Rectal smooth muscle tissue (tissue), 1 donor: Measurements from ENCODE around the gene WDR59.
"Not testable (repeated sequence)": the region's sequence is repeated elsewhere in the genome, so short reads cannot be mapped to it uniquely, and the experiment has no call there.

Experiments used
- H3K27ac ChIP-seq: one replicate; pipeline ENCODE4 v1.7.0; 2013; ENCODE audit warnings: low read depth, low read length, inconsistent platforms
- H3K27me3 ChIP-seq: one replicate; pipeline ENCODE4 v1.7.0; 2013; ENCODE audit warnings: low read length; ENCODE audit not compliant: control insufficient read depth, insufficient read depth
- H3K36me3 ChIP-seq: one replicate; pipeline ENCODE4 v1.7.0; 2013; ENCODE audit warnings: low read length; ENCODE audit not compliant: control insufficient read depth, insufficient read depth
- H3K4me1 ChIP-seq: one replicate; pipeline ENCODE4 v1.7.0; 2013; ENCODE audit warnings: low read length; ENCODE audit not compliant: control insufficient read depth, insufficient read depth
- H3K4me3 ChIP-seq: one replicate; pipeline ENCODE4 v1.7.0; 2013; ENCODE audit warnings: low read length
- H3K9ac ChIP-seq: one replicate; pipeline ENCODE4 v1.7.0; 2013; ENCODE audit warnings: low read length

Gene WDR59

DNA sequence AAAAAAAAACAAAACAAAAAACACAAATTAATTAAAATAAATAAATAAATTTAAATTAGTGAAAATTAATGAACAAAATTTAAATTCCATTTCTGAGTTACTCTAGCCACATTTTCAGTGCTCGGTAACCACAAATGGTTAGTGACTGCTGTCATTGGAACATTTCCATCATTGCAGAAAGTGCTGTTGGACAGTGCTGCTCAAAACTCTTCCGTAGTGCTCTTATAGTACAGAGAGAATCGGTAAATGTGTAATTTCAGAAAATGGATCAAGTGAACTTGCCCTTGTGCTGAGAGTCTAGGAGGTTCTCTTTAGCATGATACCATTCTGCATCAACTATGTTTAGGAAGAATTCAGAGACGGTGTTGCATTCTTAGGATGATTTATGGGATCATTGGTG lies 37.6 kb upstream of the WDR59 start:
- Histone ChIP-seq H3K9ac (no peak overlapping the region), H3K4me1 (peaks cover 6% of the 10 kb centered on the region), H3K4me3 (no peak overlapping the region), H3K27me3 (no peaks in the 10 kb centered on the region), H3K27ac (no peak overlapping the region), H3K36me3 (no peaks in the 10 kb centered on the region)

DNA sequence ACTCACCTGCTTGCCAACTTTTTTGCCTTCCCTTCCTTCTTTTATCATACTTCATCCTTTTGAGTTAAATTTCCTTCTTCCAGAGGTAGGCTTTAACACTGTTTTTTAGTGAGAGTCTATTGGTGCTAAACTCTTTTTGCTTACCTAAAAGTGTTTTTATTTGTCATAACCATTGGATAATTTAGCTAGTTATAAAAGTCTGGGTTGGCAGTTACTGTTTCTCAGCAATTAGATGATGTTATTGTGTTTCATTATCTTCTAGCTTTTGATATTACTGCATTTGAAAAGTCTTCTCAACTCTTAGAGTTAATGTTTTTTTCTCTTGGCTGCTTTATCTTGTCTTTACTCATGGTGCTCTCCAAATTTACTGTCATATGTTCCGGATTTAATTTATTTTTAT lies 36.5 kb upstream of the WDR59 start:
- Histone ChIP-seq H3K9ac (no peak overlapping the region), H3K36me3 (no peaks in the 10 kb centered on the region), H3K27me3 (no peaks in the 10 kb centered on the region), H3K4me3 (no peak overlapping the region), H3K4me1 (peaks cover 11% of the 10 kb centered on the region), H3K27ac (no peak overlapping the region)

DNA sequence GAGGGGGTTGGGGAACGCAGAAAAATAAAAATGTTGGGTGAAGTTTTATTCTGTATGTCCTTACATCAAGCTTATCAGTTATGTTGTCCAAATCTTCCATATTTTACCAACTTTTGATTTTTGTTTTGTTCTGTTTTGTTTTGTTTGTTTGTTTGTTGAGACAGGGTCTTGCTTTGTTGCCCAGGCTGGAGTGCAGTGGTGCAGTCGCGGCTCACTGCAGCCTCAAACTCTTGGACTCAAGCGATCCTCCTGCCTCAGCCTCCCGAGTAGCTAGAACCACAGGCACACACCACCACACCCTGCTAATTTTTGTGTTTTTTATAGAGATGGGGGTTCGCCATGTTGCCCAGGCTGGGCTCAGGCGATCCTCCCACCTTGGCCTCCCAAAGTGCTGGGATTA lies 34.7 kb upstream of the WDR59 start:
- H3K36me3 ChIP-seq = no peaks in the 10 kb centered on the region
- peaks cover 6% of the 10 kb centered on the region for H3K4me1 ChIP-seq
- no peaks in the 10 kb centered on the region for H3K27me3 ChIP-seq
- no peak overlapping the region for H3K9ac ChIP-seq
- no peak overlapping the region for H3K4me3 ChIP-seq
- H3K27ac ChIP-seq = no peak overlapping the region

DNA sequence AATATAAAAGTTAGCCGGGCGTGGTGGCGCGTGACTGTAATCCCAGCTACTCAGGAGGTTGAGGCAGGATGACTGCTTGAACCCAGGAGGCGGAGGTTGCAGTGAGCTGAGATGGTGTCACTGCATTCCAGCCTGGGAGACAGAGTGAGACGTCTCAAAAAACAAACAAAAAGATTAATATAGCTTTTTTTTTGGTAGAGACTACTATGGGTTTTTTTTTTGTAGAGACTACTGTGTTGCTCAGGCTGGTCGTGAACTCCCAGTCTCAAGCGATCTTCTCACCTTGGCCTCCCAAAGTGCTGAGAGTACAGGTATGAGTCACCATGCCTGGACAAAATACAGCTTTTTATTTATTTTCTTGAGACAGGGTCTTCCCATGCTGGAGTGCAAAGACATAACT lies 34.1 kb upstream of the WDR59 start:
- Histone ChIP-seq H3K27ac (no peak overlapping the region), H3K27me3 (no peaks in the 10 kb centered on the region), H3K36me3 (no peaks in the 10 kb centered on the region), H3K4me3 (no peak overlapping the region), H3K4me1 (peaks cover 6% of the 10 kb centered on the region), H3K9ac (no peak overlapping the region)

DNA sequence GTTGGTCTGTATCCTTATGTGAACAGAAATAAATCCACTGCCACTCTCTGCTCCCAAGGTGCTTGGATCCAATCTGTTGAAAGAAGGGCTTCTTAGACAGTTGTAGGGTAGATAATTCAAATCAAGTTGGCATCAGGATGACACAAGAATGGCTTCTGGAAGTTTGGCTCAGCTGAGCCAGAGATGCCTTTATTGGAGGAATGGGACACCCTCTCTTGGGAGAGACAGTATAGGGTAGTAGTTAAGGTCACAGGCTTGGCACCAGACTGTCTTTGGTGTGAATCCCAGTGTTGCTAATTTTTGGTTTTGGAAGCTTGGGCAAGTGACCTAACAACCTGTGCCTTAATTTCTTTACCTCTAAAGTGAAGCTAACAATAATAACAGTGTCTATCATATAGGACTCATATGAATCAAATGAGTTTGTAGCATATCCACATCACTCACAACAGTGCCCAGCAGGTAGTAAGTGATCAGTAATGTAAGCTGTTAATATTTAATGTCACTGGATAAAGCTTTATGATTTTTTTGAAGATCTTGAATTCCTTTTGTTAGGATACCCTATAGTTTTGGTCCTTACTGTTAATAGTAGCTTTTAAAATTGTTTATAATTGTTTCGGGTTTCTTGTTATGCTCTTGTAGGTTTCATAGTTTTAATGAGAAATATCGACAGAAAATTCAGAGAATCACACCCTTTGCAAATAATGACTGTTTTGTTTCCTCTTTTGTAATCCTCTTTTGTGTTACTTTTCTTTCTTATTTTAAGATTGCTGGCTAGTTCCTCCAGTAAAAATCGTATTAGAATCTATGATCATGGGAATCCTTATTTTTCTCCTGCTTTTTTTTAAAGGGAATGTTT lies 33.0 kb upstream of the WDR59 start:
- no peaks in the 10 kb centered on the region for H3K27me3 ChIP-seq
- H3K36me3 ChIP-seq = no peaks in the 10 kb centered on the region
- H3K9ac ChIP-seq = no peak overlapping the region
- H3K4me1 ChIP-seq = peaks cover 6% of the 10 kb centered on the region
- no peak overlapping the region for H3K27ac ChIP-seq
- H3K4me3 ChIP-seq = no peak overlapping the region

DNA sequence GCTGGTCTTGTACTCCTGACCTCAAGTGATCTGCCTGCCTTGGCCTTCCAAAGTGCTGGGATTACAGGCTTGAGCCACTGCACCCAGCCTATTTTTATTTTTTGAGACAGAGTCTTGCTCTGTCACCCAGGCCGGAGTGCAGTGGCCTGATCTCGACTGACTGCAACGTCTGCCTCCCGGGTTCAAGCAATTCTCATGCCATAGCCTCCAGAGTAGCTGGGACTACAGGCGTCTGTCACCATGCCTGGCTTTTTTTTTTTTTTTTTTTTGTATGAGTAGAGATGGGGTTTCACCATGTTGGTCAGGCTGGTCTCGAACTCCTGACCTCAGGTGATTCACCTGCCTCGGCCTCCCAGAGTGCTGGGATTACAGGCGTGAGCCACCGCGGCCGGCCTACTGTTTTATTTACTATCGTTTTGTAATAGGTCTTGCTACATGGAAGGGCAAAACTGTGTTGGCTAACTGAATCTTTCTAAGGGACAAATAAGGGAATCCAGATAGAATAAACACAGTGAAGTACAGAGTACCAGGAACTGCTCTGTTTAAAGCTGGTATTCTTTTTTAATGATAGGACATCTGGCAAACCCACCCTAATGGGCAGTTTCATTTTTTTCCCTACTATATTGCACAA lies 31.6 kb upstream of the WDR59 start:
- peaks cover 17% of the 10 kb centered on the region for H3K4me1 ChIP-seq
- not testable (repeated sequence) for H3K27me3 ChIP-seq, H3K36me3 ChIP-seq, H3K4me3 ChIP-seq, H3K9ac ChIP-seq, H3K27ac ChIP-seq

DNA sequence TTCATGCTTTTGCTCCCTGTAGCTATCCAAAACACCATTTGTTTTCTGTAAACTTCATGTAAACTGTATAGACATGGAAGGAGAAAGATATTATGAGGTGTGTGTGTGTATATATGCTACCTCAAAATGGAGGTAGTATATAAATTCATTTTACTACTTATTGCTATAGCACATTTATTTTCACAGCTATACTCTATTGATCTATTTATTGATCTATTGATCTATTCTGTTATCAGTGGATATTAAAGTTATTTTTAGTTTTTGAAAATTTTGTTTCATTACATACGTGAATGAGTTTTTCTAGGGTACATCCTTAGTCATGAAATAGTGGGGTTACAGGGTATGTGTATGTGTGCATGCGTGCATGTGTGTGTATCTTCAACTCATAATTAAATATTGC lies 29.4 kb upstream of the WDR59 start:
- no peaks in the 10 kb centered on the region for H3K36me3 ChIP-seq
- no peak overlapping the region for H3K4me3 ChIP-seq
- no peak overlapping the region for H3K9ac ChIP-seq
- H3K27ac ChIP-seq = no peak overlapping the region
- H3K4me1 ChIP-seq = peaks cover 22% of the 10 kb centered on the region
- no peaks in the 10 kb centered on the region for H3K27me3 ChIP-seq

DNA sequence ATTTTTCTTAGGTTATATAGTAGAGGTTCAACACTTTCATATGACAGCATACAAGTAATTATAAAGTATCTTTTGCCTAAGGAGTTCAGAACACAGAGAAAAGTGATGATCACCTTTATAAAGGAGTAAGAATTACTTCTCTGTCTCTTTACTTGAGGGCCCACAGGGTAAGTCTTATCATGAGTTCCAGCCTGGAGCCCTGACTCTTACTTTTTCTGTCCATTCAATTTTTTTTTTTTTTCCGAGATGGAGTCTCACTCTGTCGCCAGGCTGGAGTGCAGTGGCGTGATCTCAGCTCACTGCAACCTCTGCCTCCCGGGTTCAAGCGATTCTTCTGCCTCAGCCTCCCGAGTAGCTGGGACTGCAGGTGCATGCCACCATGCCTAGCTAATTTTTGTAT lies 28.2 kb upstream of the WDR59 start:
- H3K9ac ChIP-seq, H3K4me3 ChIP-seq, H3K36me3 ChIP-seq, H3K27me3 ChIP-seq: not testable (repeated sequence)
- Histone ChIP-seq H3K27ac (peak overlapping the region; percentile 78), H3K4me1 (peaks cover 22% of the 10 kb centered on the region)

DNA sequence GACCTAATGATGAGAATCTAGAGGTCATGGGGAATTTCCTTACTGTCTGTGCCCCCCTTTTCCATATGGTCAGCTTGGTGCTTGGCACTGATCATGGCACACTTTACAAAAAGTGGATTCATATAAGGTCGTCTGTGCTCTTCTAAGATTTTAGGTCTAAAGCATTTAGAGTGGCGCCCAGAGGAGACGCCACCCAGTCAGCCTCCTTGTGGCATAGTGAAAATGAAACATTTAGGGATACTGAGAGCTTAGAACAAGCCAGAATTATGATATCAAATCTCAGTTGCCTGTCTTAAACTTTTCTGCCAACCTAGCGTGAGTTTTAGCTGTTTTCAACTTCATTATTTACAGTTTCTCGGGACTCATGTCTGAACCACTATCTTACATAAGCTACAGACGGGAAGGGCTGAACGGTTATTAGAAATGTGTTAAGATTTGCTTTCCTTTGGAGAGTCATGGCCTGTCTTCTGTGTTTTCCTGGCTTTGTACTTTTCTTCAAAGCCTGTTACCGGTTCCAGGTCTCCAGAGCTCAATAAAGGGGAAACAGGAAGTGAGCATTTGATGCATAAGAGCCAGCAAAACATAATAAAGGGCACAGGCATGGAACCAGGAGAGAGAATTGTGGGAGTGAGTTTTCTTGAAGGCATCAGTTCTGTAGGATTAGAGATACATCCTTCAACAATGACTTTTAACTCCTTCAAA lies 27.6 kb upstream of the WDR59 start:
- Histone ChIP-seq H3K4me3 (no peak overlapping the region), H3K36me3 (no peaks in the 10 kb centered on the region), H3K27me3 (no peaks in the 10 kb centered on the region), H3K4me1 (peaks cover 20% of the 10 kb centered on the region), H3K27ac (peak overlapping the region; percentile 78), H3K9ac (no peak overlapping the region)

DNA sequence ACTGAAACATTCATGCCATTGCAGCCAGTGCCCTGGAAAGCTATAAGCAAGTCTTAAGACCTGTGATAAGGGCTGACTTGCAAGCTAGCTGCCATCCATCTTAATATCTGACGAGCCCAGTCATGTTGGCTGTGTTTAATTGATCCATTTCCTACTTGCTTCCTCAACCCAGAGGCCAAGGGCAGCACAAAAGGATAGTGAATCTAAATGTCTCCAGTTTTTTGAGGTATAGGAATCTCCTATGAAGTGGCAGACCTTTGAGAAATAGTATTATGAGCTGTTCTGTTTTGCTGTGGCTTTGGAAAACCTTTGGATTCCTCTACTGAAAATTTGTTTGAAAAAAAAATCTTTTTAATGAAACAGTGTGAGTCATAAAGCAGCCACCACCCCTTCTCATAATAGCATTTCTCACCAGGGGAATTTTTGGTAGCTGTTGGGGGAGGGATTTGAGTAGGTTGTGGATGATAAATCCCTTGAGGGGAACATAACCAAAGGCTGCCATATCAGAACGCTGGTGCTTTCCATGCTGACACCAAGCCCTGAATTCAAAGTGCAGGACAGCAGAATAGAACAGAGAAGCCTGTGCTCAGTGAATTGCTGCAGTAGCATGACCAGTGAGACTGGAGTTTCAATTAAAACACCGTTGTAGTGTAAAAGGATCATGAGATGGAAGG lies 26.8 kb upstream of the WDR59 start:
- H3K9ac ChIP-seq = no peak overlapping the region
- H3K36me3 ChIP-seq = no peaks in the 10 kb centered on the region
- H3K4me1 ChIP-seq = peaks cover 16% of the 10 kb centered on the region
- peak overlapping the region; percentile 5 for H3K4me3 ChIP-seq
- H3K27ac ChIP-seq = peak overlapping the region; percentile 78
- no peaks in the 10 kb centered on the region for H3K27me3 ChIP-seq

DNA sequence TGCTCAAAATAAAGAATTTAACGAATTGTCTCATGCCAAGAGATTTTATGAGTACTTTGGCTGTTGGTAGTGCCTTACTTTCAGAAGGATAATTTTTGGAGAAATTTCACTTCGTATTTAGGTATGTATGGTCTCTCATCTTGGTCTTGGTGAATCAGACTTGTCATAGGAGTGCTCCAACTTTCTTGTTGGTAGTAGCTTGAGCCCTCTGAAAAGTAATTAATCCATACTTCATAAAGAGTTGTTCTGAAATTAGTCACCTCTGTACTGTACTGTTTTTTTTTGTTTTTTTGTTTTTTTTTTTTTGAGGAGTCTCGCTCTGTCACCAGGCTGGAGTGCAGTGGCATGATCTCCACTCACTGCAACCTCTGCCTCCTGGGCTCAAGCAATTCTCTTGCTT lies 25.5 kb upstream of the WDR59 start:
- no peak overlapping the region for H3K9ac ChIP-seq
- H3K27ac ChIP-seq = no peak overlapping the region
- H3K27me3 ChIP-seq = no peaks in the 10 kb centered on the region
- no peaks in the 10 kb centered on the region for H3K36me3 ChIP-seq
- H3K4me1 ChIP-seq = peaks cover 16% of the 10 kb centered on the region
- H3K4me3 ChIP-seq = no peak overlapping the region

DNA sequence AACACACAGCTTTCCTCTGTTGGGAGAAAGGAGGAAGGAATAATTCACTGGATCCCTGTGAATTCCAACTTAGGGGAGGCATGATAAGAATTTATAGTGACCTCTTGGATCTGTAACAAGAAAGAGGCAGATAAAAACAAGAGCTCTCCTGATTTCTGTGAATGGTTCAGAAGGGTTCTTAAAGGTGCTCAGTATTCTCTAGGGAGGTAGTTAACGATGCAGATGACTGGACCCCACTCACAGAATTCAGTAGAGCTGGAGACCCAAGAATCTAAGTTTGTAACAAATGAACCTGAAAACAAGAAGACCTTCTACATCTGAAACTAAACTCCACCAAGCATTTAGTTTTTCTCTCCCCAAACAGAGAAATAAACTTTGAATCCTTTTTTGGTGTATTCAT lies 22.5 kb upstream of the WDR59 start:
- Histone ChIP-seq H3K36me3 (no peaks in the 10 kb centered on the region), H3K4me1 (peaks cover 13% of the 10 kb centered on the region), H3K9ac (no peak overlapping the region), H3K4me3 (no peak overlapping the region), H3K27me3 (no peaks in the 10 kb centered on the region), H3K27ac (no peak overlapping the region)
